H9 (cell line): ENCODE results near the gene MAPK13. TPM values are rescaled to one million over a fixed set of nuclear protein-coding genes. Genes with fewer than 3 reads are reported as not detected.

Experiments used
- DNase-seq: peaks from one replicate; pipeline ENCODE4 v3.0.0-alpha.2; 2017
- H2AFZ ChIP-seq: one replicate; pipeline ENCODE4 v1.6.1; 2013; ENCODE audit warnings: mild to moderate bottlenecking, low read length, control low read depth, moderate library complexity
- H2AK5ac ChIP-seq: 2 replicates; pipeline ENCODE4 v1.6.1; 2013; ENCODE audit warnings: low read length, control low read depth, mixed read lengths; ENCODE audit not compliant: insufficient read length
- H2BK120ac ChIP-seq: one replicate; pipeline ENCODE4 v1.6.1; 2013; ENCODE audit warnings: low read depth, mild to moderate bottlenecking, low read length, control low read depth, inconsistent platforms; ENCODE audit not compliant: poor library complexity, severe bottlenecking
- H2BK12ac ChIP-seq: 2 replicates; pipeline ENCODE4 v1.6.1; 2013; ENCODE audit warnings: low read length, control low read depth, mixed read lengths, low read depth; ENCODE audit not compliant: insufficient read length
- H2BK15ac ChIP-seq: 2 replicates; pipeline ENCODE4 v1.6.1; 2013; ENCODE audit warnings: low read depth, low read length, control low read depth
- H2BK20ac ChIP-seq: one replicate; pipeline ENCODE4 v1.6.1; 2013; ENCODE audit warnings: low read depth, mild to moderate bottlenecking, low read length, control low read depth, inconsistent platforms; ENCODE audit not compliant: poor library complexity, severe bottlenecking
- H2BK5ac ChIP-seq: 2 replicates; pipeline ENCODE4 v1.6.1; 2013; ENCODE audit warnings: low read length, control low read depth, mixed read lengths; ENCODE audit not compliant: insufficient read length
- H3K14ac ChIP-seq: 2 replicates; pipeline ENCODE4 v1.6.1; 2013; ENCODE audit warnings: low read length, control low read depth; ENCODE audit not compliant: insufficient read depth
- H3K18ac ChIP-seq: 2 replicates; pipeline ENCODE4 v1.6.1; 2013; ENCODE audit warnings: low read depth, mild to moderate bottlenecking, mixed read lengths, low read length, control low read depth; ENCODE audit not compliant: insufficient read length
- H3K23ac ChIP-seq: 2 replicates; pipeline ENCODE4 v1.6.1; 2013; ENCODE audit warnings: low read length, control low read depth, mixed read lengths, low read depth; ENCODE audit not compliant: insufficient read length
- H3K23me2 ChIP-seq: 2 replicates; pipeline ENCODE4 v1.6.1; 2013; ENCODE audit warnings: low read depth, mild to moderate bottlenecking, mixed read lengths, low read length, control low read depth; ENCODE audit not compliant: insufficient read length, poor library complexity, severe bottlenecking
- H3K27ac ChIP-seq: 2 replicates; pipeline ENCODE4 v1.5.1; 2013; ENCODE audit warnings: low read length, control low read depth, mixed read lengths, low read depth; ENCODE audit not compliant: insufficient read length
- H3K27me3 ChIP-seq: 2 replicates; pipeline ENCODE4 v1.6.1; 2013; ENCODE audit warnings: low read length, control low read depth, inconsistent platforms; ENCODE audit not compliant: insufficient read depth
- H3K4ac ChIP-seq: 2 replicates; pipeline ENCODE4 v1.6.1; 2013; ENCODE audit warnings: low read depth, mild to moderate bottlenecking, control low read depth, inconsistent platforms, low read length, moderate library complexity
- H3K4me1 ChIP-seq: 2 replicates; pipeline ENCODE4 v1.6.1; 2013; ENCODE audit warnings: low read length, control low read depth, inconsistent platforms; ENCODE audit not compliant: insufficient read depth
- H3K4me2 ChIP-seq: 2 replicates; pipeline ENCODE4 v1.6.1; 2013; ENCODE audit warnings: low read length, control low read depth, mixed read lengths; ENCODE audit not compliant: insufficient read length, insufficient read depth
- H3K56ac ChIP-seq: 2 replicates; pipeline ENCODE4 v1.6.1; 2013; ENCODE audit warnings: low read depth, mild to moderate bottlenecking, mixed read lengths, low read length, control low read depth; ENCODE audit not compliant: insufficient read length
- H3K79me1 ChIP-seq: 2 replicates; pipeline ENCODE4 v1.6.1; 2013; ENCODE audit warnings: low read depth, mild to moderate bottlenecking, moderate library complexity, low read length, control low read depth, inconsistent platforms; ENCODE audit not compliant: insufficient read depth, poor library complexity, severe bottlenecking
- H3K79me2 ChIP-seq: 2 replicates; pipeline ENCODE4 v1.6.1; 2013; ENCODE audit warnings: low read length, control low read depth, inconsistent platforms; ENCODE audit not compliant: insufficient read depth
- H3K9ac ChIP-seq: 2 replicates; pipeline ENCODE4 v1.6.1; 2013; ENCODE audit warnings: low read length, control low read depth, mixed read lengths; ENCODE audit not compliant: insufficient read length; ENCODE audit errors: extremely low read depth
- H3K9me3 ChIP-seq: one replicate; pipeline ENCODE4 v1.6.1; 2013; ENCODE audit warnings: low read depth, low read length, inconsistent platforms; ENCODE audit not compliant: control insufficient read depth
- H3T11ph ChIP-seq: one replicate; pipeline ENCODE4 v1.6.1; 2013; ENCODE audit warnings: mild to moderate bottlenecking, low read length, control low read depth, inconsistent platforms
- H4K20me1 ChIP-seq: one replicate; pipeline ENCODE4 v1.6.1; 2013; ENCODE audit not compliant: control insufficient read depth, insufficient read length, insufficient read depth
- H4K5ac ChIP-seq: 2 replicates; pipeline ENCODE4 v1.6.1; 2013; ENCODE audit warnings: low read depth, mild to moderate bottlenecking, mixed read lengths, low read length, control low read depth; ENCODE audit not compliant: insufficient read length
- H4K8ac ChIP-seq: replicated peaks from 2 replicates; pipeline ENCODE4 v1.6.1; 2013; ENCODE audit warnings: low read length, control low read depth, mixed read lengths, low read depth; ENCODE audit not compliant: insufficient read length
- H4K91ac ChIP-seq: 2 replicates; pipeline ENCODE4 v1.6.1; 2013; ENCODE audit warnings: low read depth, mild to moderate bottlenecking, moderate library complexity, mixed read lengths, low read length, control low read depth; ENCODE audit not compliant: insufficient read length
- H3K27ac Mint-ChIP-seq, 3 experiments: 2 replicates in 2 of 3; 3 replicates in 1 of 3; pipeline ENCODE4 v1.8.0; 2020 to 2021; ENCODE audit warnings: mixed read lengths in 3 of 3, mild to moderate bottlenecking in 1 of 3, moderate library complexity in 1 of 3
- H3K27me3 Mint-ChIP-seq: 2 replicates; pipeline ENCODE4 v1.8.0; 2021; ENCODE audit warnings: low read depth, mild to moderate bottlenecking, moderate library complexity, mixed read lengths
- H3K36me3 Mint-ChIP-seq, 3 experiments: 2 replicates in 2 of 3; 3 replicates in 1 of 3; pipeline ENCODE4 v1.8.0; 2020 to 2021; ENCODE audit warnings: low read depth in 3 of 3, mixed read lengths in 3 of 3; ENCODE audit not compliant: insufficient read depth in 1 of 3
- H3K4me1 Mint-ChIP-seq, 2 experiments: 2 replicates each; pipeline ENCODE4 v1.8.0; 2020; ENCODE audit warnings: mixed read lengths in 2 of 2
- H3K4me3 Mint-ChIP-seq, 2 experiments: 2 replicates in 1 of 2; 3 replicates in 1 of 2; pipeline ENCODE4 v1.8.0; 2020 to 2021; ENCODE audit warnings: mild to moderate bottlenecking in 2 of 2, mixed read lengths in 2 of 2, moderate library complexity in 1 of 2
- H3K9me3 Mint-ChIP-seq, 2 experiments: 2 replicates in 1 of 2; 3 replicates in 1 of 2; pipeline ENCODE4 v1.8.0; 2020; ENCODE audit warnings: mild to moderate bottlenecking in 2 of 2, mixed read lengths in 2 of 2, moderate library complexity in 1 of 2
- CTCF ChIP-seq: fragments of 200-600 bp; sonication (generic); conservative IDR thresholded peaks from 3 replicates; pipeline ENCODE4 v1.8.0; 2021; ENCODE audit warnings: antibody characterized with exemption, mild to moderate bottlenecking
- total RNA-seq: library from RNA; stranded (reverse); gene quantifications from 2 replicates; pipeline ENCODE4 v1.2.1, GENCODE V29; 2021

MAPK13 gene
- total RNA-seq, 1 experiment from 2014 or later = 18.9 TPM

DNA sequence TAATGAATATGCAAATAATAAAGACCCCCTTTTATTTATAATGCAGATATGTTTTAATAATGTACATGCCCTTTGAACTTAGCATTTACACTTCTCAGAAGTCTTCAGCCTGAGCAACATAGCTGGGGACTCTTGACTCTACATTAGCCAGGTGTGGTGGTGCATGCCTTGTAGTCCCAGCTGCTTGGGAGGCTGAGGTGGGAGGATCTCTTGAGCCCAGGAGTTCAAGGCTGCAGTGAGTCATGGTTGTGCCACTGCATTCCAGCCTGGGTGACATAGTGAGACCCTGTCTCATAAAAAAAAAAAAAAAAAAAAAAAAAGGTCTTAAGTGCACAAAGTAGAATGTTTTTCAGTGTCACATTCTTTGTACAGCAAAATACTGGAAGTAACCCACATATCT, 17.3 kb upstream of the MAPK13 start:
- H3K79me1 ChIP-seq = no peaks in the 10 kb centered on the region
- no peak overlapping the region for H2AFZ ChIP-seq
- no peak overlapping the region for H2BK15ac ChIP-seq
- Mint-ChIP-seq H3K4me3 (no peak overlapping the region), H3K27ac (no peak overlapping the region), H3K36me3 (peaks cover 5 to 29% (median 16%) of the 10 kb centered on the region in 3 experiments), H3K27me3 (no peaks in the 10 kb centered on the region), H3K4me1 (peaks cover 15 to 16% of the 10 kb centered on the region in 2 experiments), H3K9me3 (no peaks in the 10 kb centered on the region)
- H3K56ac ChIP-seq = no peak overlapping the region
- H3K4me2 ChIP-seq = no peak overlapping the region
- no peak overlapping the region for H2BK20ac ChIP-seq
- H3K27me3 ChIP-seq = no peaks in the 10 kb centered on the region
- H3K4me1 ChIP-seq = no peaks in the 10 kb centered on the region
- no peak overlapping the region for H3K14ac ChIP-seq
- H3K18ac ChIP-seq = no peak overlapping the region
- no peaks in the 10 kb centered on the region for H3K79me2 ChIP-seq
- H4K20me1 ChIP-seq = no peaks in the 10 kb centered on the region
- no peaks in the 10 kb centered on the region for H3K23me2 ChIP-seq
- no peak overlapping the region for H2BK120ac ChIP-seq
- no peak overlapping the region for H4K5ac ChIP-seq
- H4K91ac ChIP-seq = no peak overlapping the region
- no peak overlapping the region for H3K4ac ChIP-seq
- no peak overlapping the region for H2AK5ac ChIP-seq
- H3K27ac ChIP-seq = no peak overlapping the region
- TF ChIP-seq CTCF = no peak
- H4K8ac ChIP-seq = no peak overlapping the region
- DNase-seq = no peak
- H2BK12ac ChIP-seq = no peak overlapping the region
- H3K23ac ChIP-seq = no peak overlapping the region
- no peak overlapping the region for H2BK5ac ChIP-seq
- H3T11ph ChIP-seq = no peak overlapping the region
- H3K9me3 ChIP-seq = no peaks in the 10 kb centered on the region
- H3K9ac ChIP-seq = no peak overlapping the region
